Nephron progenitor cell (in vitro differentiated cells): ENCODE measurements around the gene NBAS.

ENCODE experiments used
- DNase-seq: peaks from one replicate; pipeline ENCODE4 v3.0.0; 2021
- H3K27ac Mint-ChIP-seq: 2 replicates; pipeline ENCODE4 v1.8.0; 2021; ENCODE audit warnings: mild to moderate bottlenecking, moderate library complexity, mixed read lengths
- H3K27me3 Mint-ChIP-seq: 2 replicates; pipeline ENCODE4 v1.8.0; 2021; ENCODE audit warnings: mild to moderate bottlenecking, low read depth, mixed read lengths; ENCODE audit not compliant: poor library complexity
- H3K36me3 Mint-ChIP-seq: 2 replicates; pipeline ENCODE4 v1.8.0; 2021; ENCODE audit warnings: low read depth, mixed read lengths
- H3K4me1 Mint-ChIP-seq: 2 replicates; pipeline ENCODE4 v1.8.0; 2021; ENCODE audit warnings: mixed read lengths
- H3K4me3 Mint-ChIP-seq: 2 replicates; pipeline ENCODE4 v1.8.0; 2021; ENCODE audit warnings: mild to moderate bottlenecking, moderate library complexity, mixed read lengths
- H3K9me3 Mint-ChIP-seq: 2 replicates; pipeline ENCODE4 v1.8.0; 2021; ENCODE audit warnings: mild to moderate bottlenecking, moderate library complexity, mixed read lengths
- TF ChIP-seq, protein P1 (sequence below): fragments of 200-600 bp; sonication (generic); IDR thresholded peaks from 2 replicates; pipeline ENCODE4 v1.5.0; 2021; ENCODE audit warnings: antibody characterized with exemption

The NBAS gene

DNA sequence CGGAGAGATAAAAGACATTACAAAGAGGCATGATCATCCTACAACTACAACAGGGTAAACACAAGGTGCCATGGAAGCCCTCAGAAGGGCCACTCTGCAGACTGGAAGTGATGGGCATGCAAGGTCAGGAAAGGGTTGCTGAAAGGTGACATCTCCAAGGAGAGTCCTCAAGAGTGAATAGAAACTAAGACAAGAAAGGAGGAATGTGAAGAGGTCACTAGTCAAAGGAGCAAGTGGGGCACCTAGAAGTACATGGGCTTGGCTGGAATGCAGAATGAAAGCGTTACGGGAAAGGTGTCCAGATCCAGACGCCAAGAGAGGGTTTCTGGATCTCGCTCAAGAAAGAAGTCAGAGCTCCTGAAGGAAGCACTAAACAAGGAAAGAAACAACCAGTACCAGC lies 314.3 kb downstream of the NBAS start:
- H3K9me3 Mint-ChIP-seq: peaks cover 41% of the 10 kb centered on the region
- TF ChIP-seq, protein P1, sequence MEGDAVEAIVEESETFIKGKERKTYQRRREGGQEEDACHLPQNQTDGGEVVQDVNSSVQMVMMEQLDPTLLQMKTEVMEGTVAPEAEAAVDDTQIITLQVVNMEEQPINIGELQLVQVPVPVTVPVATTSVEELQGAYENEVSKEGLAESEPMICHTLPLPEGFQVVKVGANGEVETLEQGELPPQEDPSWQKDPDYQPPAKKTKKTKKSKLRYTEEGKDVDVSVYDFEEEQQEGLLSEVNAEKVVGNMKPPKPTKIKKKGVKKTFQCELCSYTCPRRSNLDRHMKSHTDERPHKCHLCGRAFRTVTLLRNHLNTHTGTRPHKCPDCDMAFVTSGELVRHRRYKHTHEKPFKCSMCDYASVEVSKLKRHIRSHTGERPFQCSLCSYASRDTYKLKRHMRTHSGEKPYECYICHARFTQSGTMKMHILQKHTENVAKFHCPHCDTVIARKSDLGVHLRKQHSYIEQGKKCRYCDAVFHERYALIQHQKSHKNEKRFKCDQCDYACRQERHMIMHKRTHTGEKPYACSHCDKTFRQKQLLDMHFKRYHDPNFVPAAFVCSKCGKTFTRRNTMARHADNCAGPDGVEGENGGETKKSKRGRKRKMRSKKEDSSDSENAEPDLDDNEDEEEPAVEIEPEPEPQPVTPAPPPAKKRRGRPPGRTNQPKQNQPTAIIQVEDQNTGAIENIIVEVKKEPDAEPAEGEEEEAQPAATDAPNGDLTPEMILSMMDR: no peak
- peaks cover 42% of the 10 kb centered on the region for H3K4me1 Mint-ChIP-seq
- no peak overlapping the region for H3K4me3 Mint-ChIP-seq
- H3K27ac Mint-ChIP-seq: peak overlapping the region; percentile 55
- DNase-seq: no peak
- H3K36me3 Mint-ChIP-seq: peaks cover 80% of the 10 kb centered on the region
- H3K27me3 Mint-ChIP-seq: no peaks in the 10 kb centered on the region

DNA sequence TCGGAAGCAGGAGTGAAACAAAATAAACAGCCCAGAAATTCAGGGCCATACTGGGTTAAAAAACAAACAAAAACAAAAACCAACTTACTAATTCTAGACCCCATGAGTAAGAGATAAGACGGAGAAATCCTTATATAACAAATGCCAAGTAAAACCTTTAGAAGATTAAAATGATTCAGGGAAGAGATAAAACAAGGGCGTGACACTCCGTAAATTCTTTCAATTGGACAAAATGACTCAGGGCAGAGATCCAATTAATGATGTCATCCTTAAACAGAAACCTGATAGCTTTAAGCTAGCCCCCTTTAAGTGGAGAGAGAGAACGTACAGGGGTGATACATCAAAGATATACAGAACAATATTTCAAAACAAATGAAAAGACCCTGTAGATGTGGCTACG lies 317.4 kb downstream of the NBAS start:
- H3K27ac Mint-ChIP-seq: peak overlapping the region; percentile 87
- H3K4me3 Mint-ChIP-seq: peak overlapping the region; percentile 1
- TF ChIP-seq, protein P1: no peak
- H3K36me3 Mint-ChIP-seq: peaks cover 66% of the 10 kb centered on the region
- peaks cover 10% of the 10 kb centered on the region for H3K9me3 Mint-ChIP-seq
- DNase-seq: no peak
- H3K27me3 Mint-ChIP-seq: no peaks in the 10 kb centered on the region
- peaks cover 44% of the 10 kb centered on the region for H3K4me1 Mint-ChIP-seq

DNA sequence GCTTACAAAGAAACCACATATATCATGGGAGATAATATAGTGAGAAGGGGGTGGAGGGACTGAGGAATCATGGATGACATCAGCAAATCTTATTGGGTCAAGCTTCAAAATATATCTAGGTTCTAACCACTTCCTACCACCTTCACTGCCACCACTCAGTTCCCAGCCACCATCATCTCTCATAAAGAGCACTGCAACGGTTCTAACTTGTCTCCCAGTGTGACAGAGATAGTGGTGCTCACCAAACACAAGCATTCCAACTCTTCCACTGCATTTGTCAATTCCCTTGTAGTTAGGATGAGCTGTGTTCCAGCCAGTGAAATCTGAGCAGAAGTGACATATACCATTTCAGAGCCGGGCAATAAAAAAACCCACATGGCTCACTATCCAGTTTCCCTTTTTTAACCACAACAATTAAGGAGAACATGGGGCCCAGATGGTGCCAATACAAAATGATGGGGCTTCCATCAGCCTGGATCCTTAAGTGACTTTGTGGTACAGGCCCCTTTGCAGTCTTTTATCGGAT lies 318.1 kb downstream of the NBAS start:
- H3K27me3 Mint-ChIP-seq: no peaks in the 10 kb centered on the region
- H3K36me3 Mint-ChIP-seq: peaks cover 62% of the 10 kb centered on the region
- peak overlapping the region; percentile 87 for H3K27ac Mint-ChIP-seq
- DNase-seq: no peak
- H3K9me3 Mint-ChIP-seq: peaks cover 3% of the 10 kb centered on the region
- H3K4me1 Mint-ChIP-seq: peaks cover 44% of the 10 kb centered on the region
- TF ChIP-seq, protein P1: no peak
- H3K4me3 Mint-ChIP-seq: no peak overlapping the region

DNA sequence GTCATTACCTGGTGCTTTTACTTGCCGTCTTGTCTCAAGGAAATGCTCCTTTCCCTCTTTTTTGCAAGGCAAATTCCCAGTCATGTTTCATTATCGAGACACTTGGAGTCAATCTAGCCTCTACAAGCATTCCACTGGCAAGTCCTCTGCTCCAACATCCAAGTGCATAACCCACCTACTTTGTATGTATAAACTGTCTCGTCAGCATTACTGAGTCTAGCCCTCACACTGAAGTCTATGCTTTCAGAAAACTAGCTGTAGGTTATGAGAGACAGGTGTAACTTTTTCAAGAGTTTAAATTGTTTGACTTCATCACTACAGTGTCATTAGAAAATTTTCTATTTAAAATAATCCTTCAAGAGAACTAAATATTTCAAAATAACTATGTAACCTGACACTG lies 319.2 kb downstream of the NBAS start:
- H3K9me3 Mint-ChIP-seq: no peaks in the 10 kb centered on the region
- H3K27me3 Mint-ChIP-seq: no peaks in the 10 kb centered on the region
- no peak overlapping the region for H3K4me3 Mint-ChIP-seq
- TF ChIP-seq, protein P1: no peak
- H3K4me1 Mint-ChIP-seq: peaks cover 44% of the 10 kb centered on the region
- H3K27ac Mint-ChIP-seq: peak overlapping the region; percentile 6
- no peak for DNase-seq
- H3K36me3 Mint-ChIP-seq: peaks cover 63% of the 10 kb centered on the region

DNA sequence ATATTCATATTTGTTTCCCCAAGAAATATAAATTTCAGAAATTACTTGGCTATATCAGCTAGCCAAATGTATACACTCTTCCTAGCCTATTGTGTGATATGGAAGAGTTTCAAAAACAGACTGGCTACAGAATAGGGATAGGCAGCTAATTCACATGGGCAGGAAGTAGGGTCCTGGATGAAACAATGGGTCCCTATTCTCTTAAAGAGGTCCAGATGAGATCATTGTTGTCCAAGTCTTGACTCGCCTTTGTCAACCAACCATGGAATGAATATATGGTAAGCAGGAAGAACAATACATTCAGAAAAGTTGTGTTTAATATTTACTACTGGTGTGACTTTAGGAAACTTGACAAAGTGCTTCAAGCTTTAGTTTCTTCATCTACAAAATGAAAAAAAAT lies 319.9 kb downstream of the NBAS start:
- no peak for DNase-seq

DNA sequence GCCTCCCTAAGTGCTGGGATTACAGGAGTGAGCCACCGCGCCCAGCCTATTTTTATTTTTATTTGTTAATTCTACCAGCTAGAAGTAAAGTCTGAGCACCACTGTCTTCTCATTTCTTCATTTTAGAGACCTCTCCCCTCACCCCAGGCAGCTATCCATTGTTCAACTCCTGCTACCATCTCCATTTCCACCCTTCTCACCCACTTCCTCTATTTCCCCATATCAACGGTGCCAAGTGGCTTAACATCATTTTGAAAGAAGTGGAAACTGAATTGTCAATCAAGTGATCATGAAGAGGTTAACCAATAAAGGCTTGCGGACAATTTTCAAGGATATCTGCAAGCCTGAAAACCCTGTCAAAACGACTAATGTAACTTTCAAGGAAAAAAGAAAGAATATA lies 323.1 kb downstream of the NBAS start:
- Mint-ChIP-seq H3K4me3 (no peak overlapping the region), H3K4me1 (peaks cover 12% of the 10 kb centered on the region), H3K27me3 (no peaks in the 10 kb centered on the region), H3K27ac (peak overlapping the region; percentile 23), H3K36me3 (peaks cover 58% of the 10 kb centered on the region), H3K9me3 (no peaks in the 10 kb centered on the region)
- TF ChIP-seq, protein P1: no peak
- DNase-seq: no peak

More for the DNA sequence above, 319.9 kb downstream of the NBAS start:
- Mint-ChIP-seq H3K4me1 (peaks cover 38% of the 10 kb centered on the region), H3K36me3 (peaks cover 59% of the 10 kb centered on the region), H3K4me3 (no peak overlapping the region), H3K27me3 (no peaks in the 10 kb centered on the region), H3K27ac (no peak overlapping the region), H3K9me3 (no peaks in the 10 kb centered on the region)
- TF ChIP-seq, protein P1: no peak
